Measurements from ENCODE around the gene GABRR2.

Gene GABRR2

DNA sequence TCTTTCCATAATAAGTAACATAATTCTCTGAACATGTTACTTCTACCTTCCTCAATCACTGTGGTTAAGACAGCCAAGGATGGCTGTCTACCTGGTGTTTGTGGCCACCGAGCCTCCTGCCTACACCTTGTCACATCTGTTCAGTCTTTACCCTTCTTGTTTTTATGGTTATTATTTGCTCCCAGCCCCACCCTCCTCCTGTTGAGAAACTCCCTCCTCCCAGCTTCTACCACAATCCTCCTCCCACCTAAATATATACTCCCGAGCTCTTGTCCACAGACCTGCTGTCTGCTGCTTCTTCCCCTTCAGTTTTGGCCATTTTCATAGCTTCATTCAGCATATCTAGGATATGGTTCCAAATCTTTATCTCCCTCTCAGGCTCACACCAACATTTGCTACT lies 62.2 kb downstream of the GABRR2 start:
- no peak for DNase-seq (ENCODE audit: low read depth)
- H3K4me3 ChIP-seq (replicated peaks; ENCODE audit: low read depth, low read length): no peak overlapping the region
- no peak for TF ChIP-seq CTCF (IDR thresholded peaks at IDR 0.05; ENCODE audit: low read length, missing control alignments)

DNA sequence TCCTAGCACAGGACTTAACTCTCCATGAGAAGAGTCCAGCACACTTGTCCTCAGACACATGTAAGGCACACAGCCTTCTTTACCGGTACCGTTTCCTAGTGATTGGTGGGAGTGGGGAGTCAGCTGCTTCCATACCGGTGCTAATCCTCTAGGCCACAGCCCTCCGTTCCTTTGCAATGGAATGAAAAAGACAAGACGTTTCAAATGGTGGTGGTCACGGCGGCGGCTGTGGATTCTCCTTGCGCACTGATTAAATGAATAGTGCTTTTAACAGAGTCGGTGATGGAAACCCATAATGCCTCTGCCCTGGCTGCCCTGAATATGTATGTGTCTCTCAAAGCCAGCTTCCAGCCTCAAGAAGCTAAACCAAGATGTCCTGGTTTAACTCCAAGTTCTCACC lies 63.1 kb downstream of the GABRR2 start:
- no peak for TF ChIP-seq CTCF (IDR thresholded peaks at IDR 0.05; ENCODE audit: low read length, missing control alignments)
- no peak for DNase-seq (ENCODE audit: low read depth)
- H3K4me3 ChIP-seq (replicated peaks; ENCODE audit: low read depth, low read length): no peak overlapping the region

GRCh38 chr6:89251170-89251569 lies 63.9 kb downstream of the GABRR2 start:
- no peak overlapping the region for H3K4me3 ChIP-seq (replicated peaks; ENCODE audit: low read depth, low read length)
- TF ChIP-seq CTCF (IDR thresholded peaks at IDR 0.05; ENCODE audit: low read length, missing control alignments): no peak
- peak; percentile 53 for DNase-seq (ENCODE audit: low read depth)

GRCh38 chr6:89250239-89250638 lies 64.9 kb downstream of the GABRR2 start:
- DNase-seq (ENCODE audit: low read depth): no peak
- H3K4me3 ChIP-seq (replicated peaks; ENCODE audit: low read depth, low read length): no peak overlapping the region
- no peak for TF ChIP-seq CTCF (IDR thresholded peaks at IDR 0.05; ENCODE audit: low read length, missing control alignments)

GRCh38 chr6:89244241-89244985 lies 70.7 kb downstream of the GABRR2 start:
- DNase-seq (ENCODE audit: low read depth): no peak
- no peak overlapping the region for H3K4me3 ChIP-seq (replicated peaks; ENCODE audit: low read depth, low read length)
- no peak for TF ChIP-seq CTCF (IDR thresholded peaks at IDR 0.05; ENCODE audit: low read length, missing control alignments)

GRCh38 chr6:89243331-89243629 lies 71.8 kb downstream of the GABRR2 start:
- H3K4me3 ChIP-seq (replicated peaks; ENCODE audit: low read depth, low read length): no peak overlapping the region
- no peak for DNase-seq (ENCODE audit: low read depth)
- no peak for TF ChIP-seq CTCF (IDR thresholded peaks at IDR 0.05; ENCODE audit: low read length, missing control alignments)

Measured in fibroblast of pulmonary artery (primary cell).